OCI-M2 (cell line): ENCODE results near the gene MAU2.

Experiments
- DNase-seq: peaks from one replicate; lab custom pipeline; 2025; ENCODE audit not compliant: unreplicated experiment; lab: John Stamatoyannopoulos, UW

The MAU2 gene

GRCh38 chr19:19320361-19321140 lies at the start of gene MAU2, which contains the start of gene SUGP1:
Gene MAU2, plus strand, starts transcription at chr19:19320829. Its CDS starts 31 bp downstream, at chr19:19320860.
Gene SUGP1, minus strand, starts transcription at chr19:19320509. Its CDS starts 13 bp downstream, at chr19:19320496.
- peak; percentile 97 for DNase-seq

- DNase-seq, result no peak
Measured at GRCh38 chr19:19271828-19272599, 48.6 kb upstream of the MAU2 start.

- no peak for DNase-seq
Measured at GRCh38 chr19:19274146-19274545, 46.5 kb upstream of the MAU2 start.

GRCh38 chr19:19274716-19275565 lies 45.7 kb upstream of the MAU2 start:
- DNase-seq, result no peak

GRCh38 chr19:19276386-19276785 lies 44.2 kb upstream of the MAU2 start:
- no peak for DNase-seq

GRCh38 chr19:19276851-19277250 lies 43.8 kb upstream of the MAU2 start:
- DNase-seq, result no peak

GRCh38 chr19:19278315-19278714 lies 42.3 kb upstream of the MAU2 start:
- no peak for DNase-seq

- no peak for DNase-seq
Measured at GRCh38 chr19:19279062-19279612, 41.5 kb upstream of the MAU2 start.

GRCh38 chr19:19279853-19280252 lies 40.8 kb upstream of the MAU2 start:
- DNase-seq, result no peak

- DNase-seq, result no peak
Measured at GRCh38 chr19:19280561-19280960, 40.1 kb upstream of the MAU2 start.

- peak; percentile 70 for DNase-seq
Measured at GRCh38 chr19:19285686-19286085, 34.9 kb upstream of the MAU2 start.

GRCh38 chr19:19292607-19293006 lies 28.0 kb upstream of the MAU2 start:
- no peak for DNase-seq

GRCh38 chr19:19294914-19295313 lies 25.7 kb upstream of the MAU2 start:
- no peak for DNase-seq

- no peak for DNase-seq
Measured at GRCh38 chr19:19296953-19297689, 23.5 kb upstream of the MAU2 start.

- DNase-seq, result no peak
Measured at GRCh38 chr19:19297759-19298158, 22.9 kb upstream of the MAU2 start.

GRCh38 chr19:19300613-19301012 lies 20.0 kb upstream of the MAU2 start:
- no peak for DNase-seq

- no peak for DNase-seq
Measured at GRCh38 chr19:19303411-19303810, 17.2 kb upstream of the MAU2 start.

- DNase-seq, result no peak
Measured at GRCh38 chr19:19304186-19304965, 16.3 kb upstream of the MAU2 start.

- no peak for DNase-seq
Measured at GRCh38 chr19:19305066-19305465, 15.6 kb upstream of the MAU2 start.

- no peak for DNase-seq
Measured at GRCh38 chr19:19305696-19306095, 14.9 kb upstream of the MAU2 start.
